ENCODE data around the gene NKX6-1. TPM values are rescaled to one million over a fixed set of nuclear protein-coding genes. Genes with fewer than 3 reads are reported as not detected.

Gene NKX6-1
- total RNA-seq, 1 experiment from 2014 or later = 0.11 TPM

DNA sequence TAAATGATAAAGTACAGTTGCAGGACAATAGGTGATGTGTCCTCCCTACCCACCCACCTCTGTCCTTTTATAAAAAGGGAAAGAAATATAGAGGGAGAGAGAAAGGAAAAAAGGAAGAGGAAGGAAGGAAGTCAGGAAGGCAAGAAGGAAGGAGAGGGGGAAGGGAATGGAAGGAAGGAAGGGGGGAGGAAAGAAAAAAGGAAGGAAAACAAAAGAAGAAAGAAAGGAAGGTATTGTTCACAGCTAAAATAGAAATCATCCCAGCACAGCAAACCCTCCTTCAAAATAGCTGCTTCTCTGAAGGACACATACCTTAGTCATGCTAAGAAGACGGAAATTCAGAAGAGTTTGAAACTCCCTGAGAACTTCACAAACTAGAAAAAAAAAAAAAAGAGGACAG lies 8.4 kb downstream of the NKX6-1 start:
- DNase-seq (ENCODE audit: low read depth, low spot score) = no peak
- in situ Hi-C loops (cut with HindIII; ENCODE audit: low pct_unique_long_range_greater_than_20kb, low sequenced_read_pairs) = no loop called here

DNA sequence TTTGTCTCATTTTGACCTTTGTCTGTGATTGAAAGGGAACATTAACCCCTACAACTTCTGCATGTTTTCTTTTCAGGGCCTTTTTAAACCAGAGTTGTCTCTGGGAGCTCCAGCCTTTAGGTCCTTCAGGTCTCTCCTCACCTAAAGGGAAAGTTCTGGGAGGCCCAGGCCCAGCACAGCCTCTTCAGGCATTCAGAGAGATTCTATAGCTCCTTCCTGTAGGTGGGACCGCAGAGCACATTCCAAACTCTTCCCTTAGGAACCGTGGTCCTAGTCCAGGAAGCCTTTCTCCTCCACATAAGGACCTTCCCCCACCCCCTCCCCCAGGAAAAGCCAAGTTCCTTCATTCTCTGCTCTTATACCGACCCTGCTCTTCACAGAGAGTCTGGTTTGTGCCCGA lies 14.9 kb downstream of the NKX6-1 start:
- in situ Hi-C loops (cut with HindIII; ENCODE audit: low pct_unique_long_range_greater_than_20kb, low sequenced_read_pairs) = no loop called here

DNA sequence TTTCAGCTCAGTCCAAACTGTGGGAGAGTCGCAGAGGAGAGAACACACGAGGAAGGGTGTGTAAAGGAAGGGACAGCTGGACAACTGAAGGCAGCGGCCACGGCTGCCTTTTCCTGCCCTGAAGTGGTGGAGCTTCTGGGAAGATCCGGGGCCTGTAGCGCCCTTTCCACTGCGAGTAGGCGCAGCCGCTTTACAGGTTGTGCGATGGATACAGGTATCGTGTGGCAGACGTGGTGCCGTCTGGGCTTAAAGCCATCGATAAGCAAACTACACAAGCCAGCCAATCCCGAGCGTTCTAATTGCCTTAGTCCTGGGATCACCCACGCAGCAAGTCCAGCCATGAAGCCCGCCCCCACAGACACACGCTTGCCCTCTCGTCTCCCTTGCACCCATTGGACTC lies 15.4 kb downstream of the NKX6-1 start:
- DNase-seq (ENCODE audit: low read depth, low spot score) = no peak
- in situ Hi-C loops (cut with HindIII; ENCODE audit: low pct_unique_long_range_greater_than_20kb, low sequenced_read_pairs) = no loop called here

More for the DNA sequence above, 14.9 kb downstream of the NKX6-1 start:
- no peak for DNase-seq (ENCODE audit: low read depth, low spot score)

DNA sequence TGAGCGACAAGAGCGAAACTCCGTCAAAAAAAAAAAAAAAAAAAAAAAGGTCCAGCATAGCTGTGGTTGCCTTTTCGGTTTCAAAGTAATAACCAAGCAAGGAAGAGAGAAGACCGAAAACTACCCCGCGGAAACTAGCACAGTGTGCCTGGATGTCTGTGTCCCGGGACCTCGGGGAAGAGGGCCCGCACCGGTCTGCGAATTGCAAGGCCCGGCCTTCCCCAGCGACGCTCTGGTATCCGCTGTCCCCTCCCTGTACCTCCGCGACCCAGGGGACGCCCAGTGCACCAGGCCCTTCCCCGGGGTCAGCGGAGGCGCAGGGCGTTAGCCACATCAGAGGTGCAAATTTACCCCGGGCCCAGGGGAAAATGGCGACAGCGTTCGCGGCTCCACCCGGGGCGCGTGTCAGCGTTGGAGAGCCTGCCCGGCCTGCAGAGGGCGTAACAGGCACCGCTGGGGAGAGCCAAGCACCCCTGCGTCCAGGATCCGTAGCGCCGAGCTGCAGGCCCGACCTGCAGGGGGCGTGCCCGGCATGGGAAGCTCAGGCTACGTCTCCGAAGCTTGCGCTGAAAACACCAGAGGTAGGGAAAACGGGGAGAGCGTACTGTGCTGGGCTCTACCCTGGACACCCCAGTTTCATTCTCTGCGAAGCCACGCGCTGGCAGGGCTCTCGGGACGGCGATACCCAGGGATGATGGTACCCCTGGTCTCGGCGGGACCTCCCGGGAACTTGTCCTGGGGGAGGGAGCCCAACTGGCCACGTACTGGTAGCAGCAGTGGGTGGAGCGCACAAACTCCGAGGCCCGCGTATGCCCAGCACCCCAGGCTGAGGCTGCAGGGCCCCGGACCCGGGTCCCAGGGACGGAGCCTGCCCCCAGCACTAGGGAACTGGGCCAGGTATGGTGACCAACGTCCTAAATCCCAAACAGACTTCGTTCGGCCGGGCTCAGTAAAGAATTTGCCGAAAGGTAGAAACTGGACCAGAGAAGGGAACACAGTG lies 16.2 kb downstream of the NKX6-1 start:
- in situ Hi-C loops (cut with HindIII; ENCODE audit: low pct_unique_long_range_greater_than_20kb, low sequenced_read_pairs) = no loop called here

DNA sequence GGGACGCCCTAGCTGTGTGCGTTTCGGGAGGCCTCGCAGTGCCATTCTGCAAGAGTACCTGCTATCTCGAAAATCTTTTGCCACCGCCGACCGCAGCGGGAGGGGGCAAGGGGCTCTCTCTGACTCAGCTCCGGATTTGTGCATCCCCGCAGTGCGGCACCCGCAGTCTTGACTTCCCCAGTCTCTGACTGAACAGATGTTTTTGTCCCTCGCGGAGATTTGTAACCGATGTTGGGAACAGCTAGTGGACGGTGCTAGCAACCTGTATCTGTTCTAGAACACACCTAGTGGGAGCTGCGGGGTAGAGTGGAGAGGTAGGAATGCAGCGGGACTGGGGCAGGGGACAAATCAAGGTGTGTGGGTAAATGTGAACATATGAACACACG lies 17.2 kb downstream of the NKX6-1 start:
- DNase-seq (ENCODE audit: low read depth, low spot score) = no peak
- in situ Hi-C loops (cut with HindIII; ENCODE audit: low pct_unique_long_range_greater_than_20kb, low sequenced_read_pairs) = no loop called here

More for the DNA sequence above, 16.2 kb downstream of the NKX6-1 start:
- no peak for DNase-seq (ENCODE audit: low read depth, low spot score)

DNA sequence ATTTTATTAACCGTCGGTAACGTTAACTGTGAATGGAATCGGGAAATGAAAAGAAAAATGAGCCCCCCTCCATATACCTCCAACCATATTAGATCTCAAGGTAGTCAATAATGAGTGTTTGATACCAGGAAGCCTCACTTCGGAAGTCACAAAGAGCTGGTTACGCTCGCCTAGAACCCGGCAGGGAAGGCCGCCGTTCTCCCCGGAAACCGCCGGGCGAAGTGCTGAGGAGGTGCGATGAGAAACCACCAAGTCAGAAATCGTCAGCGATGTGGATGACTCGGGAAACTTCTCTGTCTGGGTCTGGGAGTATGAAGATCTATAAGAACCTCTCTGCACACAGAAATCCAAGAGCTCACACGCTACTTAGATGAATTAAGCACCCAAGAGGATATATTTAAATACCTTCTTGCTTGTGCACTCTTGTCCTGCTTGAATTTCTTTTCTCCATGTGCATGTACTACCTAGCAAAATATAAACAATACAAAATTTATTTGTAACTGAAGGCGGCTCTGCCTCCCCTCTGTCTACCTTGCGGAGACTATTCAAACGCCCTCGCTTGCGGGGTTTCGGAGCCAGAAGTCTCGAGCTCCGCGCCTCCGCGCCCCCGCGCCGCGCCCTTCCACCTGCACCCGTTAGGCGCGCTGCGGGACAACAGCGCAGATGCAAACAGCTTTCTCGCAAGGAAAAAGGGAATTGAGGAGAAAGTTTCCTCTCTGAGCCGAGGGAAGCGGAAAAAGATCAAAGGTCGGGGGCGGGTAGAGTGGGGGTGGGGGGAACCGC lies 17.8 kb downstream of the NKX6-1 start:
- in situ Hi-C loops (cut with HindIII; ENCODE audit: low pct_unique_long_range_greater_than_20kb, low sequenced_read_pairs) = no loop called here
- DNase-seq (ENCODE audit: low read depth, low spot score) = no peak

DNA sequence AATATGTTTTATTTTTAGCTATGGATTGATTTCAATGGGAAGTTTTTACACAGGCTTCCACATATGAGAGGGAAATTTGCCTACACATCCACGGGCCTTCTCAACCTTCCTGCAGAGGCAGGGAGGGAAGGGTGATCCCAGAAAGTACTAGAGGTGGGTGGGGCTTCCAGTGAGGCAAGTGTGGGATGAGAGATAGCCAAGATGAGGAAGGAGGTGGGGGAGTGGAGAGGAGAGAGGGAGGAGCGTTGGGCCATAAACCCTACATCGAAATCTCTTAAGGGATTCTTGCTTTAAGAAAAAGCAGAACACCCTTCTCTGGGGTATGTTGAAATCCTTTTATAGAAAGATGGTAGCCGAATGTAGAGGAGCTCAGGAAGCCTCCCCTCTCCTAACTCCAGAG lies 19.0 kb downstream of the NKX6-1 start:
- in situ Hi-C loops (cut with HindIII; ENCODE audit: low pct_unique_long_range_greater_than_20kb, low sequenced_read_pairs) = no loop called here
- no peak for DNase-seq (ENCODE audit: low read depth, low spot score)

DNA sequence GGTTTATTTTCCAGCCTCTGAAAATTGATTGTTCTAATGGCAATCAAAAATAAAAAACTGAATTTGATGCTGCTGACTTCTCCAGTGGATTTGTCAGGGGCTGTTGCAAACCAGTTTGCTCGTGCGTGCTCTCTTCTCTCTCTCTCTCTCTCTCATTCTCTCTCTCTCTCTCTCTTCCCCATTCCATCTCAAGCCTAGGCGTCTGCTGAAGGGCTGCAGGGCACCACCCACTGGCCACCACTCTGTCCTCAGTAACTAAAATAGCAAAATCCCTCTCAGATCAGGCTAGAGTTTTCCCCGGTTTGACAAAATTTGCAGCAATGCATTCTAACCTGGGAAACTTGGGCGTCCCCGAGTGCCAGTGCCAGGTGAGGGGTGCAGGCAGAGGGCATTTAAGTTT lies 19.4 kb downstream of the NKX6-1 start:
- in situ Hi-C loops (cut with HindIII; ENCODE audit: low pct_unique_long_range_greater_than_20kb, low sequenced_read_pairs) = no loop called here

DNA sequence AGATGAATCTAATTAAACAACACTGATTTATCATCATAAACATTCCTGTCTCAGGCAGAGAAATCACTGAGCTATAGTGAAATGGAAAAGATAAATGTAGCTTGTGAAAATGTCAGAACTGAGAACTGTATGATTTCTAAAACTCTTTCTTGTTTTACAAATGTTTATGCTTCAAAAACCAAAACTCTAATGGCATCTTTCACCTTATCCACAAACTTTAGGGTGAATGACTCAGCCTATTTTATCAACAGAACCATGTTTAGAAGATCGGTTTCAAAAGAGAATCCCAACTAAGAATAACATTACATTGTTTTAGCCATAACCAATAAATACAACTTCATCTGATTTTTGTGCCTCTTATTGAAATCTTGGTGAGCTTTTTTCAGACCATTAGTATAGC lies 21.4 kb downstream of the NKX6-1 start:
- in situ Hi-C loops (cut with HindIII; ENCODE audit: low pct_unique_long_range_greater_than_20kb, low sequenced_read_pairs) = no loop called here
- no peak for DNase-seq (ENCODE audit: low read depth, low spot score)

More for the DNA sequence above, 19.4 kb downstream of the NKX6-1 start:
- DNase-seq (ENCODE audit: low read depth, low spot score) = peak; percentile 35

DNA sequence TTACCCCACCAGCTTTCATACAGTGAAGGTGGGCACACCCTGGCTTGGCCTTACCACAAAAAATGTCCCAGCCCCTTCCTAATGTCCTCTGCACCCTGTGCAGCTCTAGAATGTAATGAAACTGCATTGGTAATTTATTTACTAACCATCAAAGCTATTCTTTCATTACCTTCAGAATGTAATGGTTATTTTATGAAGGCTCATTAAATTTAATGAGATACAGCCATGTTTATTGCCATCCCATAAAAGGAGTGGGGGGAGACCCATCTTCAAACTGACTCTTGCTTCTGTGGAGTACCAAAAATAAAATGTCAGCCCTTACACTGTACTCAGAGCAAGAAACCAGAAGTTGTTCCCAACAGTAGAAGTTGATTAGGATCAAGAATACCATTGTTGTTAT lies 25.0 kb downstream of the NKX6-1 start:
- in situ Hi-C loops (cut with HindIII; ENCODE audit: low pct_unique_long_range_greater_than_20kb, low sequenced_read_pairs) = no loop called here
- DNase-seq (ENCODE audit: low read depth, low spot score) = no peak

DNA sequence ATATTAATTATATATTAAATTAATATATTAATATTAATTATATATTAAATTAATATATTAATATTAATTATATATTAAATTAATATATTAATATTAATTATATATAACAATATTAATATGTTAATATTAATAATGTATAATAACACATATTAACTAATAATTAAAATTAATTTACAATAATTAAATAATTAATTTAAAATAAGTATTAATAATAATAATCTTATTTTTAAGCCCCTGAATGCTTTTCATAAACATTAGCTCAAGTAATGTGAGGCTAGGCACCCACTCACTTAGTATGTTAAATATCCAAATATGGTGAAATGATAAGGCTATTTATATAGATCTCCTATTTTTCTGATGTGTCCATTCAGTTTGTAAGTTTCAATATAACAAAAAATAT lies 26.9 kb downstream of the NKX6-1 start:
- in situ Hi-C loops (cut with HindIII; ENCODE audit: low pct_unique_long_range_greater_than_20kb, low sequenced_read_pairs) = no loop called here
- no peak for DNase-seq (ENCODE audit: low read depth, low spot score)

DNA sequence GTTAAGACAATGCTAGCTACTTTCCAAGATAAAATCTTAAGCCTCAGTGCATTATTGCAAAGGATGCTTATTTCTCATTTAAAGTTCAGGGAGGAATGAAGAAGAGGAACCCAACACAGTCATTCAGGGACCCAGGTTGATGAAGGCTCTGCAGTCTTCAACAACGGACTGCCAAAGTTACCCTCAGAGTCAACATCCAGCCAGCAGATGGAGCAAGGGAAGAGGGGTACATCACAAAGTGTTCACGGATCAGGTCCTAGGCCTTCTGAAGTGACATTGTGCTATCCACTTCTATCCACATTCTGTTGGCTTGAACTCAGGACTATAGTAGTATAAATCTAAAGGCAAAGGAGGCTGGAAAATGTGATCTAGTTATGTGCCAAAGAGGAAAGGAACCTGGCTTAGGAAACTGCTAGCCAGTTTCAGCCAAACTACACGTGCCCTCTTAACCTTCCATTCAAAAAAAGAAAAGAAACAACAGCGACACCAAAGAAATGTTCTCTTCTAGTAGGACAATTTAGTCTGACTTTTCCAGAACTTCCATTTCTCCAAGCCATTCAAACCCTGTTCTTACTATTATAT lies 28.8 kb downstream of the NKX6-1 start:
- in situ Hi-C loops (cut with HindIII; ENCODE audit: low pct_unique_long_range_greater_than_20kb, low sequenced_read_pairs) = no loop called here
- peak; percentile 63 for DNase-seq (ENCODE audit: low read depth, low spot score)

DNA sequence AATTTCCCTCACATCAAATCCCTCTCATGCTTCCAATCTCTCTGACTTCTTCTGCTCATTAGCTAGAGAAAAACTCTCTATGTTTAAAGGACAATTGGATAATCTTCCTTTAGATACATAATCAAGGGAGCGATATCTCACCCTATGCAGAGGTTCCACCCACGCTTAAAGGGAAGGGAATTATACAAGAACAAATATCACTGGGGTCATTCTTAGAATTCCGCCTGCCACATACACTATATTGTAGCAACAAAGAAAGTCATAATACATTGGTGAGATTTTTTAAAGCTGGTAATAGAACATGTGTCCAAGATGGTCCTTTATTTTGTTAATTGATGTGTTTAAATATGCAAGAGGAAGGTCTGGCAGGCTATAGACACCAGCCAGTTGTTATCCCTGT lies 31.5 kb downstream of the NKX6-1 start:
- in situ Hi-C loops (cut with HindIII; ENCODE audit: low pct_unique_long_range_greater_than_20kb, low sequenced_read_pairs) = no loop called here
- no peak for DNase-seq (ENCODE audit: low read depth, low spot score)

DNA sequence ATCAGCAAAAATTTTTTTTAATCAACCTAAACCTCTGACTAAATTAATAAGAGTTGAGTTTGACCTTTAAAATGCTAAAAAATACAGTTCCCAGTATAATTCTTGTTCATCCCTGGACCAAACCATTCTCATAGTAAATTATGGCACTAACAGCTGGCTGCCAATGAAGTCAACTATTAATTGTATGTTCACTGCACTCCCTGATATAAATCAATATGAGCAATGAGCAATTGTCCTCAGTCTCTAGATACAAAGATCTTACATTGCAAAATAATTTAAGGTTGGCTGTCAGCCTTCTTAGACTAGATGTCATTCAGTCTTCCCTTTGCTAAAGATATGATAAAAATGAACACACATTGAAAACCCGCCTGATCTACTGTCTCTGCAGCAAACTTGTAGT lies 39.3 kb downstream of the NKX6-1 start:
- in situ Hi-C loops (cut with HindIII; ENCODE audit: low pct_unique_long_range_greater_than_20kb, low sequenced_read_pairs) = no loop called here
- DNase-seq (ENCODE audit: low read depth, low spot score) = no peak

DNA sequence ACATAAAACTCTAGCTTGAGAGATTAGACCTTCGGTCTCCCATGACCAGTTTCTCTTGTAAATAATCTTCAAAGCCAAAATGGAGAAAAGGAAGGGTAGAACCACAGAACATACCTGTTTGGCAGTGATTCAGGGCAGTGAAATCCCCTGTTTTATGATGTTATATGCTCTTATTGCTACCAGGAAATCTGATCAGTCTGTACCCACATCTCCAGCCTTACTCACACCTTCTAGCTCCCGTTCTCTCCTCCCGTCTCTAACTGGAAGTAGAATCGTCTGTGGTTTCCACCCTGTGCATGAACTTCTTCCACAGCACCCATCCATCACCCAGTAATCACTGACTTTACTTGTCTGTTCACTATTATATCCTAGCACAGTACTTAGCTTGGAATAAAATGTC lies 42.9 kb downstream of the NKX6-1 start:
- DNase-seq (ENCODE audit: low read depth, low spot score) = no peak

DNA sequence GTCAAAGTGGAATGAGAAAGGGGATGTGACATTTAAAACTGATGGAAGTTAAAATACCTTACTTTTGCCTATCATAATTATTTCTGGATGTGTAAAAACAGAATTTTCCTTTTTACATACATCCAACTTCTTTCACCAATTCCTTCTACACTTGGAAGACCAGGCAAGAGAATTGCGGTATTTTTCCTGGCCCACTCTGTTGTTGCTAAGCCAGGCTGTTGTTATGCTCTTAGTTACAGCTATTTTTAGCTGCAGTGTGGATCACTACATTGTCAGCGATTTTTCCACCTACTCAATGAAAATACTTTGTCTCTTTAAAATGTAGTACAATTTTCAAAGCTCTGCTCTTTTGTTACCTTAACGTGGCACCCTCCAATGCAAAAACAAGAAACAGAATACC lies 43.4 kb downstream of the NKX6-1 start:
- DNase-seq (ENCODE audit: low read depth, low spot score) = no peak

More for the DNA sequence above, 42.9 kb downstream of the NKX6-1 start:
- in situ Hi-C loops (cut with HindIII; ENCODE audit: low pct_unique_long_range_greater_than_20kb, low sequenced_read_pairs) = no loop called here

DNA sequence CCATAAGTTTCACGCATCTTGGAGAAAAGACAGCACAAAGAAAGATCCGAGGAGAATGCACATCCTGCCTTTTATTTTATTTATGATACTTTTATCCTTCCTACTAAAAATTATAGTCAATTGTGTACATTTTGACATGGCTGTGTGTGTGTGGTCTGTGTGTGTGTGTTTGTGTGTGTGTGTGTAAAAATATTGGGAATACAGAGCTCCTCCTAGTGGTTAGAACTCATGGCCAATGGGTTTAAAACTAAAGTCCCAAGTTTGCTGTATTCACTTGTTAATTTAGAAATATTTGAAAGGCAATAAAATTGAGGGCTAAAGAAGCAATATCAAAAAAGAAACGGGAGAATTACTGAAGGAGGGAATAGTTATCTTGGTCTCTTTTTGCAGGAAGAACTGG lies 47.5 kb downstream of the NKX6-1 start:
- DNase-seq (ENCODE audit: low read depth, low spot score) = peak; percentile 26
- in situ Hi-C loops (cut with HindIII; ENCODE audit: low pct_unique_long_range_greater_than_20kb, low sequenced_read_pairs) = no loop called here

More for the DNA sequence above, 43.4 kb downstream of the NKX6-1 start:
- in situ Hi-C loops (cut with HindIII; ENCODE audit: low pct_unique_long_range_greater_than_20kb, low sequenced_read_pairs) = no loop called here

DNA sequence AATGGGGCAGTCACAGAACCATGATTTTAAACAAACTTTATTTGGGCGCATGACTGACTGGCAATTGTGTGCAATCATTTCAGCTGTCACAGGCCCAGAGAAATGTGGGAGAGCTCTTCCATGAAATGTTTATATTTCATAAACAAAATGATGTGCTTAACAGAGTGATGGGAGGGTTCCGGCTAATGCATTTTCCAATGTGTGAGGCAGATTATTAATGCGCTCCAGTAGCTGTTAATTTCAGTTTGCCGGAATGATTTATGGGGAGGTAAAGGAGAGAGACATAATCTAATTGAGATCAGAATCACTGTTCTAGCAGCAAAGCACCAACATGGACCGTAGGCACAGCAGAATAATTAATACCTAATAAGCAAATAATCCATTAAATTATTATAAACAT lies 55.6 kb downstream of the NKX6-1 start:
- no peak for DNase-seq (ENCODE audit: low read depth, low spot score)
- in situ Hi-C loops (cut with HindIII; ENCODE audit: low pct_unique_long_range_greater_than_20kb, low sequenced_read_pairs) = no loop called here

Measured in SK-MEL-5 (cell line).